Activated naive CD8-positive, alpha-beta T cell (primary cell): ENCODE data around the gene CYTH4.

Experiments used
- H3K27ac Mint-ChIP-seq: one replicate; pipeline ENCODE4 v1.8.0; 2021; ENCODE audit warnings: mixed read lengths
- H3K27me3 Mint-ChIP-seq: one replicate; pipeline ENCODE4 v1.8.0; 2021; ENCODE audit warnings: mixed read lengths
- H3K36me3 Mint-ChIP-seq: one replicate; pipeline ENCODE4 v1.8.0; 2021; ENCODE audit warnings: mixed read lengths
- H3K4me1 Mint-ChIP-seq: one replicate; pipeline ENCODE4 v1.8.0; 2021; ENCODE audit warnings: low read depth, mixed read lengths
- H3K4me3 Mint-ChIP-seq: one replicate; pipeline ENCODE4 v1.8.0; 2021; ENCODE audit warnings: mild to moderate bottlenecking, mixed read lengths
- H3K9me3 Mint-ChIP-seq: one replicate; pipeline ENCODE4 v1.8.0; 2021; ENCODE audit warnings: low read depth, mixed read lengths

Gene CYTH4

GRCh38 chr22:37330200-37331033, 48.1 kb downstream of the CYTH4 start:
- Mint-ChIP-seq H3K4me1 (peaks cover 10% of the 10 kb centered on the region), H3K4me3 (no peak overlapping the region), H3K36me3 (no peaks in the 10 kb centered on the region), H3K27ac (no peak overlapping the region), H3K9me3 (no peaks in the 10 kb centered on the region), H3K27me3 (peaks cover 27% of the 10 kb centered on the region)

GRCh38 chr22:37331034-37331428, 48.7 kb downstream of the CYTH4 start:
- Mint-ChIP-seq H3K27ac (no peak overlapping the region), H3K4me3 (no peak overlapping the region), H3K4me1 (peaks cover 11% of the 10 kb centered on the region), H3K27me3 (peaks cover 28% of the 10 kb centered on the region), H3K36me3 (no peaks in the 10 kb centered on the region), H3K9me3 (no peaks in the 10 kb centered on the region)

GRCh38 chr22:37331856-37332536, 49.7 kb downstream of the CYTH4 start:
- no peaks in the 10 kb centered on the region for H3K36me3 Mint-ChIP-seq
- peaks cover 25% of the 10 kb centered on the region for H3K27me3 Mint-ChIP-seq
- H3K4me1 Mint-ChIP-seq: peaks cover 11% of the 10 kb centered on the region
- no peaks in the 10 kb centered on the region for H3K9me3 Mint-ChIP-seq
- no peak overlapping the region for H3K27ac Mint-ChIP-seq
- H3K4me3 Mint-ChIP-seq: no peak overlapping the region

DNA sequence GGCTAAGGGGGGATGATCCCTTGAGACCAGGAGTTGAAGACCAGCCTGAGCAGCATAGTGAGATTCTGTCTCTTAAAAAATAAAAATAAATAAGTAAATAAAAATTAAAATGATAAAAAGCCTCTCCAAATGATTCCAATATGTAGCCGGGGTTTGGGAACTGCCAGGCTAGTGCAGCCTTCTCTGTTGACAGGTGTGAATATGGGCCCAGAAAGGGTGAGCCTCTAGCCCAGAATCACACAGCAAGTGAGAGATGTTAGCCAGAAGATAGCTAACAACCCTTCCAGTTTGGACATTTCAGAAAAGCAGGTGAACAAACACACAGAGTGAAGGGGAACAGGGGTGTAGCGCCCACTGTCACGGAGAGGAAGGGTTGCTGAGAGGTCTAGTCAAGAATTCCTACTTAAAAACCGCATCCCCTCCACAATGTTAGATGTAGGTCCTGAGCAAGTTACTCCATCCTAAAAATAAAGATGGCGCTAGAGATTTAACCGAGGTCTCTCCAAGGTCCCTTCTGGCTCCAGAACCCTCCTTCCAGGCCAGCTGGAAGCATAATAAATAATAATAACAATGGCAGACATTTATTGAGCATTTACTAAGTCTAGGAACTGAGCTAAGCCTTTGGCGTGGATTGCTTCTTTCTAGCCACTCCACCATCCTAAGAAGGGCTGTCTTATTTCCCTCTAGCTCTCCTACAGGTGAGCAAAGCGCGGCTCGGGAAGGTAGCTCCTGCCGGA, 51.6 kb downstream of the CYTH4 start:
- peaks cover 22% of the 10 kb centered on the region for H3K27me3 Mint-ChIP-seq
- H3K27ac Mint-ChIP-seq: no peak overlapping the region
- H3K9me3 Mint-ChIP-seq: no peaks in the 10 kb centered on the region
- peak overlapping the region; percentile 53 for H3K4me3 Mint-ChIP-seq
- H3K36me3 Mint-ChIP-seq: no peaks in the 10 kb centered on the region
- peaks cover 11% of the 10 kb centered on the region for H3K4me1 Mint-ChIP-seq

- Mint-ChIP-seq H3K27me3 (peaks cover 22% of the 10 kb centered on the region), H3K4me1 (peaks cover 11% of the 10 kb centered on the region), H3K36me3 (no peaks in the 10 kb centered on the region), H3K9me3 (no peaks in the 10 kb centered on the region), H3K27ac (no peak overlapping the region), H3K4me3 (peak overlapping the region; percentile 53)
Observed at GRCh38 chr22:37334461-37334858, 52.2 kb downstream of the CYTH4 start.

DNA sequence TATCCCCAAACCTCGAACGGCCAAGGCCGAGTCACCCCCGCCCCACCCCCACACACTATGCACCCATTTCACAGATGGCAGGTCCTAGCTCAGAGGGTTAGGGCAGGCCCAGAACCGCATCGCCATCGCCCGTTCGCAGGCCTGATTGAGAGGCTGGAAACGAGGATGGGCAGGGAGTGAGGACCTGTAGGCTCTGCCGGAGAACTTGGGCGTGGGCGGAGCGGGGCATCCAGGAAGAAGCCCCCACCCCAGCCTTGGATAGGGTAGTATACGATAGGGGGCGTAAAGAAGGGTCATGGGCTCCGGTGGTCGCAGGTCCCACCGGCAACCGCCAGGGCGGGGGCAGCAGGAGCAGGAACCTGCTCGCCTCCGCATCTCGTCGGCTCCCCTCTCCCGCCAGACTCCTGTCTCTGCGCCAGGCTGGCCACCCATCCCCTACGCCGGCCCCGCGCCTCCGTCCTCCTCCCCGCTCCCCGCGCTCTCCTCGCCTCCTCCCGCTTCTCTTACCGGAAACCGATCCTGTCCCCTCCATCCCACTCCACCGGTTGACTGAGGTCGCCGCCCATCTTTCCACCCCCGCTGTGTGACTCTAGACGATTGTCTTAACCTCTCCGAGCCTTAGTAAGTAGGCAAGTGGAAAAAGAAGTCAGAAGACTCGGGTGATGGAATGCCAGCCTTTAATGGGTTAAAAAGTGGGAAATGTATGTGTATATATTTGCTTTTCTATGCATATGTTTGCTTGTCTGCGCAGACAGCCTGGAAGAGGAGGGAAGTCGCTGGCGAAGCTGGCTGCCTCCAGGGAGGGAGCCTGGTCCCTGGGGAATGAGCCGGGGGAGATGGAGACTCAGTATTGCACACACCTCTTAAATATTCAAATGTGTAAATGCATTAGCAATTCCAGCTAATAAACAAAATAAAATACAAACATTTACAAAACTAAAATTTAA, 52.8 kb downstream of the CYTH4 start:
- Mint-ChIP-seq H3K36me3 (no peaks in the 10 kb centered on the region), H3K27me3 (peaks cover 22% of the 10 kb centered on the region), H3K9me3 (no peaks in the 10 kb centered on the region), H3K4me3 (peak overlapping the region; percentile 54), H3K27ac (no peak overlapping the region), H3K4me1 (peaks cover 11% of the 10 kb centered on the region)

- Mint-ChIP-seq H3K36me3 (no peaks in the 10 kb centered on the region), H3K4me1 (peaks cover 11% of the 10 kb centered on the region)
Observed at GRCh38 chr22:37335806-37336199, 53.5 kb downstream of the CYTH4 start.

DNA sequence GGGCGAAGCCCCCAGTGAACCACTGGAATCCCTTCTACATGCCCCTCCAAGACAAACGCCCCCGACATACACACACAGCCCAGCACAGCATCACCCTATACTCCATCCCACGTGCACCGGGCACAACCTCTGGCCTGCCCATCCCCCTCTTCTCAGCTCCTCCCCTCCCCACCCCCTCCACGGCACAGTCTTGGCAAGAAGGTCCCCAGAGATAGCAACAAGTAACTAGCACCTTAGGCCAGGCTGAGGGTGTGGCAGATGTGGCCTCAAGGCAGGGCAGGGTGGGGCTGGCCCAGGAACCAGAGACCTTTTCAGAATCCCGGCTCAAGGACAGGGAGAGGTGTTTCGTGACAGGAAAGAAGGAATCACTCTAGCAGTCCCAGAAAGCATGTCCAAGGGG, 54.3 kb downstream of the CYTH4 start:
- Mint-ChIP-seq H3K4me1 (peaks cover 11% of the 10 kb centered on the region), H3K4me3 (no peak overlapping the region), H3K9me3 (no peaks in the 10 kb centered on the region), H3K27ac (no peak overlapping the region), H3K36me3 (no peaks in the 10 kb centered on the region), H3K27me3 (peaks cover 19% of the 10 kb centered on the region)

More at GRCh38 chr22:37335806-37336199, 53.5 kb downstream of the CYTH4 start:
- no peak overlapping the region for H3K4me3 Mint-ChIP-seq
- H3K27me3 Mint-ChIP-seq: peaks cover 22% of the 10 kb centered on the region
- no peaks in the 10 kb centered on the region for H3K9me3 Mint-ChIP-seq
- H3K27ac Mint-ChIP-seq: no peak overlapping the region

DNA sequence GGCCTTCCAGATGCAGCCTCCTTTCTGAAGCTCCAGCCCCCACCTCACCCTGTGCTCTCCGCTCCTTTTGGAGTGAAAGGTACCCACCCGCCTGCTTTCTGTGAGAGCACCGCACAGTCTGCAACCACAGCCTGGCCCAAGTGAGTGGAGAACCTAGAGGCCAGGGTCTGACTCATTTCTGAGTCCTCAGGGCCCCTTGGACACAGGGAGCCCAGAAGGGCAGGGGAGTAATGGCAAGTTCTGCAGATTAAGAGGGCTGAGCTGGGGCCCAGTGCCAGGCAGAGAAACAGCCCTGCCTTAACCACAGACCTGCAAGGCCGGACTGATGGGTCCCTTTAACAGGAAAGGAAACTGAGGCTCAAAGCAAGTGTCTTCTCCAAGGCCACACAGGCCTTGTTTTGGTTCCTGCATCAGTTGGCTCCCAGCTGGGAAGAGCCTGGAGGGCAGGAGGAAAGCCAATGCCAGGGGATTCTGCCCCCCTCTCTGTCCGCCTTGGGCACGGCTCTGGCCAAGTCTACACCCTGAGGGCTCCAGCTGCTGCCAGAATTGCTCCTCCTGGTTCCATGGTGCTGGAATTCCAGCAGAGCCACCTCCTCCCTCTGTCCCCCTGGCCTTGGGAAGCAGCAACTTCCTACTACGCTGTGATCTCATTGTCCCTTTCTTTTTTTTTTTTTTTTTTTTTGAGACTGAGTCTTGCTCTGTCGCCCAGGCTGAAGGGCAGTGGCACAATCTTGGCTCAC, 55.1 kb downstream of the CYTH4 start:
- Mint-ChIP-seq H3K27me3 (peaks cover 17% of the 10 kb centered on the region), H3K4me3 (no peak overlapping the region), H3K9me3 (no peaks in the 10 kb centered on the region), H3K4me1 (peaks cover 16% of the 10 kb centered on the region), H3K36me3 (no peaks in the 10 kb centered on the region), H3K27ac (no peak overlapping the region)

DNA sequence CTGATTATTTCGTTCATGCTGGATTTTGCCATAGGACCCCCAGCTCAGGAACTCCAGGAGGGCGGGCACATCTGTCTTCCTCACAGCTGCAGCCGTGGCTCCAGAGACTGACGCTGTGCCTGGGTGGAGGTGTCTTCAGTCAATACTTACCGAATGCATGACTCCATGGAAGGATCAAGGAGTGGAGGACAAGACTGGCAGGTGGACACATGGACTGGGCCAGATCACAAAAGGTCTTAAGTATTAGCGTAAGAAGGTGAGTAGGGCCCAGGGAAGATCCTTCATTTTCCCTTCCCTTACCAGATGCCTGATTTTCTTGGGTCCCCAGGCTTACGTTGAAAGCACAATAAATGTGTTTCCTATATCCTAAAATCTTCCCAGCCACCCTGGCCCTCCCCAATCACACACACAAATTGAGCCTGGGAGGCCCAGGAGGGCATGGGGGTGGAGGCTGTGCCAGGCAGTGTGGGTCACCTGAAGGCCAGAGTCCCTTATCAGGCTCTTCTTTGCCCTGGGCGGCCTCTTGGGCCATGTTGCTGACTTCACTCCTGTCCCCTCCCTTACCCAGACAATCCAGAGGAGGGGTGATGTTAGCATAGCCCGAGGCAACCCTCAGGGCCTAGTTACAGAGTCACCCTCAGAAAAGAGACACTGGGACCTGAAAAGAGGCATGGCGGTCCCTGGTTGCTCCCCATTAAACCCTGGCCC, 56.4 kb downstream of the CYTH4 start:
- Mint-ChIP-seq H3K4me1 (peaks cover 19% of the 10 kb centered on the region), H3K27ac (no peak overlapping the region), H3K36me3 (no peaks in the 10 kb centered on the region), H3K9me3 (no peaks in the 10 kb centered on the region), H3K4me3 (no peak overlapping the region), H3K27me3 (peaks cover 12% of the 10 kb centered on the region)

DNA sequence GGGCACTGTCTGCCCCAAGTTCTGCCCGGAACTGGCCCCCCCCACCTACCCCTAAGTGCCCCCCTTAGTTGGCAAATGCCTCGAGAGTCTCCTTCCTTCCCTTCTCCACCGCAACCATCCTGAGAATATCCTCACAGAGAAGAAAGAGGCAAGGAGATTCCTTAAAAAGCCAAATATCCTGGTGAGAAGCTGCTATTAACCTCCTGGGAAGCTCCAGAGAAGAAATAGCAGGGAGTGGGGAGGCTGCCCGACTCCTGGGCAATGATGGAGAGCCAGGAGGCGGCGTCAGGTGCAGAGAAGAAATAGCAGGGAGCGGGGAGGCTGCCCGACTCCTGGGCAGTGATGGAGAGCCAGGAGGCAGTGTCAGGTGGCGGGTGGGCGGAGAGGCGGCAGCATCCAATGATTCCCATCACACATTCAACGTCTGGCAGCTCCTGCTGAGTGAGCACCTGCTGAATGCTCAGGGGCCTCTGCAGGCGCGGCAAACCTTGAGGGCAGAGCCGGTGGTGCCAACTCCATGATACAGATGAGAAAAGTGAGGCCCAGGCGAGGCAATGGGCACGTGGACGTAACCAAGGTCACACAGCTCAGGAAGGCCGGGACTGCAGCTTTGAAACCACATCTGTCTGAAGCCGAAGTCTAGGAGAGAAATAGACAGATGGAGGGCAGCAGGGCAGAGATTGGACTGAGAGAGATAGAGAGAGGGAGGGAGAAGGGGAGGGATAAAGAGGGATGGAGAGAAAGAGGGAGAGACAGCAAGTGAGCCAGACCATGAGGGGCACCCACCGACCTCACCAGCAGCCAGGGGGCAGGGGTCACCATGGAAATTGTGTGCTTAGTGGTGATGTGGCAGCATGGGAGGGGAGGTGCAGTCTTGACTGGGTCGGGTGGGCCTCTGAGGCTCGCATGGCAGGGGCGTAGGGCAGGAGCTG, 58.3 kb downstream of the CYTH4 start:
- Mint-ChIP-seq H3K9me3 (no peaks in the 10 kb centered on the region), H3K4me3 (no peak overlapping the region), H3K4me1 (peaks cover 9% of the 10 kb centered on the region), H3K27ac (no peak overlapping the region), H3K27me3 (peaks cover 1% of the 10 kb centered on the region), H3K36me3 (no peaks in the 10 kb centered on the region)

DNA sequence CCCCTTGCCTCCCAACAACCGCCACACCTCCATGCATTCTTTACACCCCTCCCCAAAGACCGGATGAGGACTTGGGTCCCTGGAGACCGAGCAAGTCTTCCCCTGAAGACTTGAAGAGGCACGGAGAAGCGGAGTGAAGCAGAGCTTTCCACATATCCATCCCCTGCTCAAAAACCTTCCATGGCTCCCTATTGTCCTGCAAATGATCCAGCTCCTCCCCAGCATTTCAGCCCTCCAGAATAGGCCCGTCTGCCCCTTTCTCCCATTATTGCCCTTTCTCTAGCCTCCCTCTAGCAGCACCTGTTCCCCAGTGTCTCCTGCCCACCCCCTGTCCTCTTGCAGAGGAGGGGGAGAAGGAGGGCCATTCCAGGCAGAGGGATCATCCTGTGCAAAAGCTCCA, 59.8 kb downstream of the CYTH4 start:
- Mint-ChIP-seq H3K36me3 (no peaks in the 10 kb centered on the region), H3K27me3 (peaks cover 1% of the 10 kb centered on the region), H3K27ac (no peak overlapping the region), H3K4me1 (peaks cover 9% of the 10 kb centered on the region), H3K9me3 (no peaks in the 10 kb centered on the region), H3K4me3 (no peak overlapping the region)
